Tibial nerve (tissue), 4 donors: ENCODE measurements around the gene S100A1.

ENCODE experiments used
- CTCF ChIP-seq, 5 experiments: fragments of 200-600 bp in 3 of 5; fragments of 450-650 bp in 2 of 5; sonication (generic) in 3 of 5; IDR thresholded peaks; one replicate each; pipeline ENCODE4 v1.5.1; 2016 to 2019; ENCODE audit warnings: antibody characterized with exemption in 5 of 5, mild to moderate bottlenecking in 3 of 5, moderate library complexity in 2 of 5
- EP300 ChIP-seq, 2 donors: sonication (generic); formaldehyde crosslinking; IDR thresholded peaks; one replicate each; pipeline ENCODE4 v1.6.1; 2017; ENCODE audit warnings: antibody characterized with exemption in 2 of 2, mild to moderate bottlenecking in 1 of 2
- POLR2A ChIP-seq, 2 donors: fragments of 450-650 bp; IDR thresholded peaks; one replicate each; pipeline ENCODE4 v1.6.1; 2017; ENCODE audit warnings: antibody characterized with exemption in 2 of 2, mild to moderate bottlenecking in 2 of 2, moderate library complexity in 2 of 2

- TF ChIP-seq POLR2A (IDR thresholded peaks at IDR 0.05) (no peak), EP300 (IDR thresholded peaks at IDR 0.05) (no peak), CTCF (IDR thresholded peaks at IDR 0.05) (no peak)
Observed at GRCh38 chr1:153614906-153615305, 13.3 kb upstream of the S100A1 start.
